H1 (cell line): ENCODE measurements around the gene GRB14. TPM values are rescaled to one million over a fixed set of nuclear protein-coding genes. Genes with fewer than 3 reads are reported as not detected.

ENCODE experiments used
- CTCF ChIA-PET: fragments of 300-600 bp; sonication (Branson Sonifier 250); formaldehyde crosslinking; loops from one replicate; lab custom pipeline; 2021; ENCODE audit not compliant: partially characterized antibody; lab: Charles Lee
- POLR2A ChIA-PET: fragments of 300-600 bp; sonication (Branson Sonifier 250); formaldehyde crosslinking; loops from one replicate; lab custom pipeline; 2021; ENCODE audit warnings: inconsistent platforms; ENCODE audit not compliant: partially characterized antibody; lab: Charles Lee
- DNase-seq, 2 experiments: peaks; one replicate each; pipeline versions ENCODE4 v3.0.0 to v3.0.0-alpha.2; 2010 to 2022; ENCODE audit warnings: low spot score in 2 of 2, low read depth in 1 of 2, mixed read lengths in 1 of 2
- FAIRE-seq: peaks from 2 replicates; lab custom pipeline; 2011; peaks lifted over from hg19 to GRCh38; lab: Jason Lieb, UNC
- H2AFZ ChIP-seq: 2 replicates; pipeline ENCODE4 v1.8.1; 2012; ENCODE audit warnings: low read length, inconsistent platforms
- H2AK5ac ChIP-seq: 2 replicates; pipeline ENCODE4 v1.6.1; 2013; ENCODE audit warnings: low read depth, low read length
- H2BK120ac ChIP-seq: replicated peaks from 2 replicates; pipeline ENCODE3; 2013; ENCODE audit warnings: low read depth, low read length, inconsistent platforms
- H2BK12ac ChIP-seq: 2 replicates; pipeline ENCODE4 v1.6.1; 2013; ENCODE audit warnings: low read depth, low read length
- H2BK15ac ChIP-seq: 2 replicates; pipeline ENCODE4 v1.6.1; 2013; ENCODE audit warnings: low read length
- H2BK20ac ChIP-seq: 2 replicates; pipeline ENCODE4 v1.6.1; 2013; ENCODE audit warnings: low read length
- H2BK5ac ChIP-seq: 2 replicates; pipeline ENCODE4 v1.6.1; 2013; ENCODE audit warnings: low read depth, low read length
- H3K14ac ChIP-seq: 2 replicates; pipeline ENCODE4 v1.6.1; 2013; ENCODE audit warnings: inconsistent platforms; ENCODE audit not compliant: insufficient read length
- H3K18ac ChIP-seq: 2 replicates; pipeline ENCODE4 v1.6.1; 2013; ENCODE audit warnings: low read length; ENCODE audit errors: extremely low read depth
- H3K23ac ChIP-seq: 2 replicates; pipeline ENCODE4 v1.6.1; 2013; ENCODE audit warnings: inconsistent platforms; ENCODE audit not compliant: insufficient read length
- H3K23me2 ChIP-seq: 2 replicates; pipeline ENCODE4 v1.6.1; 2013; ENCODE audit warnings: low read depth, low read length
- H3K27ac ChIP-seq: 2 replicates; pipeline ENCODE4 v1.6.1; 2011; ENCODE audit warnings: low read depth, low read length, inconsistent platforms
- H3K27me3 ChIP-seq, 4 experiments: replicated peaks in 1 of 4; 1 replicate in 1 of 4; 2 replicates in 3 of 4; pipeline versions ENCODE4 v1.6.1 to v1.8.1; 2011 to 2013; ENCODE audit warnings: low read length in 3 of 4, mild to moderate bottlenecking in 3 of 4, inconsistent platforms in 2 of 4, mixed read lengths in 2 of 4, moderate library complexity in 1 of 4; ENCODE audit not compliant: control insufficient read depth in 3 of 4, insufficient read depth in 3 of 4; ENCODE audit errors: extremely low read depth in 1 of 4
- H3K36me3 ChIP-seq, 4 experiments: 2 replicates each; pipeline versions ENCODE4 v1.6.1 to v1.8.1; 2011 to 2013; ENCODE audit warnings: mild to moderate bottlenecking in 4 of 4, low read length in 3 of 4, moderate library complexity in 2 of 4, control low read depth in 1 of 4, inconsistent platforms in 1 of 4; ENCODE audit not compliant: insufficient read depth in 4 of 4, control insufficient read depth in 2 of 4
- H3K4ac ChIP-seq: replicated peaks from 2 replicates; pipeline ENCODE3; 2013; ENCODE audit warnings: low read length, low read depth, mixed read lengths, inconsistent platforms; ENCODE audit not compliant: insufficient read length
- H3K4me1 ChIP-seq, 4 experiments: replicated peaks in 1 of 4; 1 replicate in 1 of 4; 2 replicates in 3 of 4; pipeline versions ENCODE4 v1.6.1 to v1.8.1; 2011 to 2013; ENCODE audit warnings: low read length in 3 of 4, inconsistent platforms in 2 of 4, mixed read lengths in 1 of 4; ENCODE audit not compliant: insufficient read depth in 4 of 4, control insufficient read depth in 3 of 4
- H3K4me2 ChIP-seq, 2 experiments: 2 replicates each; pipeline versions ENCODE4 v1.6.1 to v1.8.1; 2011 to 2013; ENCODE audit warnings: low read depth in 2 of 2, low read length in 2 of 2, control low read depth in 1 of 2, inconsistent platforms in 1 of 2, mild to moderate bottlenecking in 1 of 2; ENCODE audit not compliant: insufficient read depth in 1 of 2
- H3K4me3 ChIP-seq, 4 experiments: fragments of 200-600, 300-600 bp in 1 of 4; sonication (generic), shearing (Covaris generic), sonication (Bioruptor Twin) in 1 of 4; 2 replicates each; pipeline versions ENCODE4 v1.5.1 to v1.8.1; 2011 to 2016; ENCODE audit warnings: low read length in 4 of 4, low read depth in 3 of 4, control low read depth in 2 of 4, inconsistent platforms in 2 of 4, mild to moderate bottlenecking in 2 of 4, mixed read lengths in 1 of 4, moderate library complexity in 1 of 4; ENCODE audit not compliant: insufficient read depth in 2 of 4; ENCODE audit errors: extremely low read depth in 1 of 4
- H3K56ac ChIP-seq: replicated peaks from 2 replicates; pipeline ENCODE3; 2013; ENCODE audit warnings: low read depth, mild to moderate bottlenecking, mixed read lengths, low read length, inconsistent platforms; ENCODE audit not compliant: insufficient read length
- H3K79me1 ChIP-seq: 2 replicates; pipeline ENCODE4 v1.6.1; 2013; ENCODE audit warnings: low read depth, low read length, control low read depth
- H3K79me2 ChIP-seq, 2 experiments: 2 replicates each; pipeline versions ENCODE4 v1.6.1 to v1.8.1; 2012 to 2013; ENCODE audit warnings: low read length in 2 of 2, mild to moderate bottlenecking in 2 of 2, inconsistent platforms in 1 of 2; ENCODE audit not compliant: insufficient read depth in 2 of 2, control insufficient read depth in 1 of 2
- H3K9ac ChIP-seq, 4 experiments: replicated peaks in 1 of 4; 1 replicate in 1 of 4; 2 replicates in 3 of 4; pipeline versions ENCODE4 v1.6.1 to v1.8.1; 2011 to 2013; ENCODE audit warnings: low read depth in 3 of 4, low read length in 3 of 4, control low read depth in 2 of 4, mild to moderate bottlenecking in 2 of 4, moderate library complexity in 2 of 4, inconsistent platforms in 1 of 4; ENCODE audit errors: extremely low read depth in 1 of 4
- H3K9me3 ChIP-seq, 2 experiments: 2 replicates each; pipeline versions ENCODE4 v1.6.1 to v1.8.1; 2012 to 2013; ENCODE audit warnings: mild to moderate bottlenecking in 2 of 2, moderate library complexity in 2 of 2, control low read depth in 1 of 2, inconsistent platforms in 1 of 2, low read depth in 1 of 2, low read length in 1 of 2, mixed read lengths in 1 of 2; ENCODE audit not compliant: insufficient read depth in 2 of 2
- H4K20me1 ChIP-seq, 2 experiments: replicated peaks in 1 of 2; 2 replicates each; pipeline versions ENCODE3 to v1.8.1; 2011 to 2013; ENCODE audit warnings: inconsistent platforms in 2 of 2, low read length in 2 of 2, mild to moderate bottlenecking in 1 of 2; ENCODE audit not compliant: insufficient read depth in 2 of 2, control insufficient read depth in 1 of 2
- H4K5ac ChIP-seq: 2 replicates; pipeline ENCODE4 v1.6.1; 2013; ENCODE audit warnings: low read length, low read depth, mixed read lengths, inconsistent platforms; ENCODE audit not compliant: insufficient read length
- H4K8ac ChIP-seq: 2 replicates; pipeline ENCODE4 v1.8.0; 2013; ENCODE audit warnings: mild to moderate bottlenecking, moderate library complexity, low read length, inconsistent platforms; ENCODE audit not compliant: insufficient read depth; ENCODE audit errors: extremely low read depth
- H4K91ac ChIP-seq: replicated peaks from 2 replicates; pipeline ENCODE3; 2013; ENCODE audit warnings: low read length, mixed read lengths, inconsistent platforms; ENCODE audit not compliant: insufficient read length
- ATF3 ChIP-seq: IDR thresholded peaks from 2 replicates; pipeline ENCODE4 v1.6.1; 2011; ENCODE audit warnings: low read depth, mild to moderate bottlenecking, low read length; ENCODE audit not compliant: insufficient read depth
- CEBPB ChIP-seq: IDR thresholded peaks from 2 replicates; pipeline ENCODE4 v1.6.1; 2012; ENCODE audit warnings: low read depth, low read length
- CREB1 ChIP-seq: IDR thresholded peaks from 2 replicates; pipeline ENCODE4 v1.6.1; 2012; ENCODE audit warnings: inconsistent platforms
- JUN ChIP-seq: IDR thresholded peaks from 2 replicates; pipeline ENCODE4 v1.6.1; 2011; ENCODE audit warnings: low read depth, mild to moderate bottlenecking, improper control_type of control experiment, low read length
- MAX ChIP-seq: IDR thresholded peaks from 2 replicates; pipeline ENCODE4 v1.6.1; 2012; ENCODE audit warnings: inconsistent platforms
- RBBP5 ChIP-seq: IDR thresholded peaks from 2 replicates; pipeline ENCODE4 v1.7.1; 2012; ENCODE audit warnings: low read depth, mild to moderate bottlenecking, inconsistent platforms, low read length, moderate library complexity, borderline replicate concordance
- SP1 ChIP-seq: IDR thresholded peaks from 2 replicates; pipeline ENCODE4 v1.6.1; 2011; ENCODE audit warnings: low read depth, low read length
- SRF ChIP-seq: IDR thresholded peaks from 2 replicates; pipeline ENCODE4 v1.6.1; 2011; ENCODE audit warnings: mild to moderate bottlenecking, low read depth, low read length, moderate library complexity
- TEAD4 ChIP-seq: IDR thresholded peaks from 2 replicates; pipeline ENCODE4 v1.6.1; 2012; ENCODE audit warnings: low read depth, low read length, inconsistent platforms, mixed read lengths
- WGBS, 2 experiments: shearing (Covaris generic) in 1 of 2; methylation state at CpG; one replicate each; pipeline versions ENCODE4 v1.1.6 to v1.1.7; 2013 to 2015; ENCODE audit warnings: low lambda C conversion rate in 2 of 2, mixed read lengths in 2 of 2, inconsistent platforms in 1 of 2, low coverage in 1 of 2, missing lambda C conversion rate in 1 of 2; ENCODE audit not compliant: insufficient replicate concordance in 2 of 2, insufficient coverage in 1 of 2, insufficient read length in 1 of 2; ENCODE audit errors: extremely low coverage in 1 of 2, missing lambda C conversion rate in 1 of 2; 5-methylcytosine and 5-hydroxymethylcytosine counted together
- polyA plus RNA-seq, 7 experiments: library from polyadenylated mRNA; depleted of rRNA in 3 of 7; stranded (reverse) in 5 of 7; unstranded in 2 of 7; fragments of >200 nt in 5 of 7; fragments of 200-250 nt in 2 of 7; gene quantifications; 1 replicate in 5 of 7; 2 replicates in 1 of 7; 4 replicates in 1 of 7; pipeline versions ENCODE4 v1.2.1 to v1.2.3, GENCODE V29; 2011 to 2013; ENCODE audit warnings: missing spikeins in 2 of 7, mixed read lengths in 2 of 7
- total RNA-seq: library from RNA; stranded (reverse); fragmentation: NEBNext Ultra II Directional; extraction: Animal tissue kit (Norgen Biotek cat#: 25700); gene quantifications from 2 replicates; pipeline ENCODE4 v1.2.1, GENCODE V29; 2021

Gene GRB14
- total and polyA plus RNA-seq, 2 of the 8 experiments (the other 6 are each of a cell fraction or from before 2014, with no cell fraction given): 2.5 to 11.6 TPM

- POLR2A ChIA-PET: interaction anchor here (0.7 to 2.2 kb wide), 8 partner anchors 10 to 886 kb away, joined by 3 to 7 read pairs (median 4); partner anchors contain the start of gene FIGN
- peak overlapping the region; percentile 72 to 93 for H3K4me2 ChIP-seq
- no peak overlapping the region for H2BK15ac ChIP-seq
- H2BK120ac ChIP-seq: no peak overlapping the region
- peak overlapping the region; percentile 1 to 85 (median 64); a peak in 4 of 8 replicates for H3K4me3 ChIP-seq
- H3K9ac ChIP-seq: peak overlapping the region in 1 of 4 experiments; percentile 29; a peak in 1 of 7 replicates
- H3K36me3 ChIP-seq: no peaks in the 10 kb centered on the region
- H3K23me2 ChIP-seq: peaks cover 3% of the 10 kb centered on the region; the same call in 1 of the 2 replicates
- H3K9me3 ChIP-seq: no peaks in the 10 kb centered on the region
- peak in 1 of 2 experiments; percentile 55 for DNase-seq
- peak overlapping the region; percentile 53; the same call in 1 of the 2 replicates for H4K8ac ChIP-seq
- no peaks in the 10 kb centered on the region for H3K79me1 ChIP-seq
- H2AK5ac ChIP-seq: no peak overlapping the region
- WGBS, 2 experiments: 52% methylated on average over 12 of the region's 12 CpGs; no CpG with 5 or more reads in 1 of the 2 experiments
- H2BK20ac ChIP-seq: no peak overlapping the region
- H4K91ac ChIP-seq: no peak overlapping the region
- peaks cover 5 to 14% (median 11%) of the 10 kb centered on the region in 4 experiments; a peak in 6 of 7 replicates for H3K4me1 ChIP-seq
- H2BK12ac ChIP-seq: 0 out of 2 replicates have a peak overlapping the region, but pooled peaks have one; percentile 18
- no peak overlapping the region for H2AFZ ChIP-seq
- H3K27ac ChIP-seq: no peak overlapping the region
- H3K27me3 ChIP-seq: no peaks in the 10 kb centered on the region; a peak in 1 of 7 replicates
- H2BK5ac ChIP-seq: no peak overlapping the region
- H4K20me1 ChIP-seq: no peaks in the 10 kb centered on the region
- CTCF ChIA-PET: interaction anchor here (1.7 to 2.9 kb wide), 2 partner anchors 10 to 61 kb away, joined by 5 to 17 read pairs; no protein-coding TSS in a partner anchor
- H3K56ac ChIP-seq: no peak overlapping the region
- H3K23ac ChIP-seq: no peak overlapping the region
- no peak overlapping the region for H4K5ac ChIP-seq
- no peaks in the 10 kb centered on the region for H3K79me2 ChIP-seq
- no peak overlapping the region; the same call in 1 of the 2 replicates for H3K18ac ChIP-seq
- no peak for FAIRE-seq
- no peak overlapping the region for H3K4ac ChIP-seq
- no peak overlapping the region for H3K14ac ChIP-seq
- TF ChIP-seq TEAD4 (no peak), JUN (no peak), ATF3 (no peak), CREB1 (no peak), SP1 (0 out of 2 replicates have a peak, but pooled peaks have one; percentile 34), CEBPB (no peak), RBBP5 (peak; percentile 56; the same call in 1 of the 2 replicates), SRF (peak; percentile 85), MAX (no peak)
Observed at GRCh38 chr2:164622338-164623106, 1.2 kb upstream of the GRB14 start.
